Retina (tissue), 1 donor: ENCODE results near the gene STARD5.
"Not testable (repeated sequence)": the region's sequence is repeated elsewhere in the genome, so short reads cannot be mapped to it uniquely, and the experiment has no call there.

Source experiments
- DNase-seq: peaks from one replicate; pipeline ENCODE4 v3.0.0-alpha.2; 2016

STARD5 gene

GRCh38 chr15:81337241-81337640, 13.3 kb upstream of the STARD5 start:
- no peak for DNase-seq

GRCh38 chr15:81336568-81336967, 12.6 kb upstream of the STARD5 start:
- no peak for DNase-seq

GRCh38 chr15:81335631-81336030, 11.7 kb upstream of the STARD5 start:
- DNase-seq: no peak

- DNase-seq: no peak
Measured at GRCh38 chr15:81334768-81335435, 11.0 kb upstream of the STARD5 start.

- no peak for DNase-seq
Measured at GRCh38 chr15:81333363-81333762, 9.4 kb upstream of the STARD5 start.

- DNase-seq: no peak
Measured at GRCh38 chr15:81332326-81332725, 8.4 kb upstream of the STARD5 start.

- DNase-seq: no peak
Measured at GRCh38 chr15:81331600-81331999, 7.7 kb upstream of the STARD5 start.

- DNase-seq: not testable (repeated sequence)
Measured at GRCh38 chr15:81331141-81331540, 7.2 kb upstream of the STARD5 start.

GRCh38 chr15:81330366-81331090, 6.6 kb upstream of the STARD5 start:
- no peak for DNase-seq

GRCh38 chr15:81329446-81329845, 5.5 kb upstream of the STARD5 start:
- no peak for DNase-seq

- DNase-seq: no peak
Measured at GRCh38 chr15:81327516-81327915, 3.6 kb upstream of the STARD5 start.

- no peak for DNase-seq
Measured at GRCh38 chr15:81326466-81327212, 2.7 kb upstream of the STARD5 start.

- no peak for DNase-seq
Measured at GRCh38 chr15:81323559-81323943, 390 bp downstream of the STARD5 start.

GRCh38 chr15:81322676-81323253, 1.2 kb downstream of the STARD5 start:
- DNase-seq: no peak

- no peak for DNase-seq
Measured at GRCh38 chr15:81321667-81322066, 2.3 kb downstream of the STARD5 start.

GRCh38 chr15:81317642-81318017, 6.3 kb downstream of the STARD5 start:
- DNase-seq: no peak

GRCh38 chr15:81316267-81316666, 7.7 kb downstream of the STARD5 start:
- no peak for DNase-seq

- DNase-seq: no peak
Measured at GRCh38 chr15:81315452-81316175, 8.3 kb downstream of the STARD5 start.

- DNase-seq: no peak
Measured at GRCh38 chr15:81314378-81314777, 9.6 kb downstream of the STARD5 start.

- no peak for DNase-seq
Measured at GRCh38 chr15:81313686-81314085, 10.3 kb downstream of the STARD5 start.

- DNase-seq: no peak
Measured at GRCh38 chr15:81312790-81313543, 11.0 kb downstream of the STARD5 start.
